Measurements from ENCODE around the gene DTNB.

Gene DTNB

DNA sequence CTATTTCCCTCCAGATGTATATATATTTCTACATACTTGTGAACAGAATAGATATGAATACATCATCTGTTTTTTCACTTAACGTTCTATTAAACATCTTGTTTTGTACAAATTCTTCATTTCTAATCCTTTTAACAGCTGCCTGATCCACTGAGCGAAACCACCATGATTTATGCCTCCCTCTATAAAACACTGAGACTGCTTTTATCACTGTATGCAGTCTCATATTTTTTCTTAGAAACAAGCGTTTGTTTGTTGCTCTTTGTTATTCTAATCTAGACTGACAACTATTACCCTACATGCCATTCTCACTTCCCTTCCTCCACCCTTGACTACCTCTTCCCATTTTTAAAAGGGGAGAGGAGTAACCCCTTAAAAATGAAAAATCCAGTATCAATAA lies 88.2 kb downstream of the DTNB start:
- H3K9me3 ChIP-seq (ENCODE audit: control insufficient read depth in 5 of 5, low read length in 5 of 5): no peaks in the 10 kb centered on the region
- H3K27ac ChIP-seq (ENCODE audit: low read depth, low read length): no peak overlapping the region
- H3K4me3 ChIP-seq (ENCODE audit: low read depth in 1 of 5, low read length in 5 of 5): no peak overlapping the region
- no peaks in the 10 kb centered on the region for H3K4me1 ChIP-seq (ENCODE audit: control insufficient read depth in 5 of 5, insufficient read depth in 5 of 5, low read length in 5 of 5)
- no peaks in the 10 kb centered on the region for H3K27me3 ChIP-seq (ENCODE audit: control insufficient read depth in 5 of 5, insufficient read depth in 4 of 5, low read length in 5 of 5)
- no peaks in the 10 kb centered on the region for H3K36me3 ChIP-seq (ENCODE audit: control insufficient read depth in 5 of 5, insufficient read depth in 5 of 5, low read length in 5 of 5)
- no peak overlapping the region for H3K9ac ChIP-seq (ENCODE audit: low read length in 5 of 5)

GRCh38 chr2:25582077-25582830 lies 91.1 kb downstream of the DTNB start:
- H3K27ac ChIP-seq (ENCODE audit: low read depth, low read length): no peak overlapping the region
- H3K27me3 ChIP-seq (ENCODE audit: control insufficient read depth in 5 of 5, insufficient read depth in 4 of 5, low read length in 5 of 5): no peaks in the 10 kb centered on the region
- H3K36me3 ChIP-seq (ENCODE audit: control insufficient read depth in 5 of 5, insufficient read depth in 5 of 5, low read length in 5 of 5): no peaks in the 10 kb centered on the region
- no peak overlapping the region for H3K9ac ChIP-seq (ENCODE audit: low read length in 5 of 5)
- no peaks in the 10 kb centered on the region for H3K4me1 ChIP-seq (ENCODE audit: control insufficient read depth in 5 of 5, insufficient read depth in 5 of 5, low read length in 5 of 5)
- no peak overlapping the region for H3K4me3 ChIP-seq (ENCODE audit: low read depth in 1 of 5, low read length in 5 of 5)
- H3K9me3 ChIP-seq (ENCODE audit: control insufficient read depth in 5 of 5, low read length in 5 of 5): no peaks in the 10 kb centered on the region

GRCh38 chr2:25576596-25576995 lies 96.8 kb downstream of the DTNB start:
- Histone ChIP-seq H3K4me3 (ENCODE audit: low read depth in 1 of 5, low read length in 5 of 5) (no peak overlapping the region), H3K9ac (ENCODE audit: low read length in 5 of 5) (no peak overlapping the region), H3K36me3 (ENCODE audit: control insufficient read depth in 5 of 5, insufficient read depth in 5 of 5, low read length in 5 of 5) (peaks cover 0 to 4% (median 0%) of the 10 kb centered on the region in 5 donors), H3K27ac (ENCODE audit: low read depth, low read length) (no peak overlapping the region), H3K4me1 (ENCODE audit: control insufficient read depth in 5 of 5, insufficient read depth in 5 of 5, low read length in 5 of 5) (no peaks in the 10 kb centered on the region), H3K9me3 (ENCODE audit: control insufficient read depth in 5 of 5, low read length in 5 of 5) (no peaks in the 10 kb centered on the region), H3K27me3 (ENCODE audit: control insufficient read depth in 5 of 5, insufficient read depth in 4 of 5, low read length in 5 of 5) (no peaks in the 10 kb centered on the region)

DNA sequence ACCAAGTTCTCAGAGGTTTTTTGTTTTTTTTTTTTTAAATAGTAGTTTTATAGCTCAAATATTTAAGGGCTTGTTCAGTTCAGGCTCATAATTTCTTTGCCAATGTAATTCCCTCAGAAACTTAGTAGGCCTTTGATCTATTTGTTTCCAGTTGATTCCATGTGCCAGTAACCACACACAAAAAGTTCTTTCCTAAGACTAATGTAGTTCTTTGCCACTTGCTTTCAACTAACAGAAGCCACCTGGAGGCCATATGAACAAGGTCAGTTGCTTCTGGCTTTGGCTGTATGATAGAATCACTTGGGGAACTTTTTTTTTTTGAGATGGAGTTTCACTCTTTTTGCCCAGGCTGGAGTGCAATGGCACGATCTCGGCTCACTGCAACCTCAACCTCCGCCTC lies 100.7 kb downstream of the DTNB start:
- no peaks in the 10 kb centered on the region for H3K27me3 ChIP-seq (ENCODE audit: control insufficient read depth in 5 of 5, insufficient read depth in 4 of 5, low read length in 5 of 5)
- H3K4me1 ChIP-seq (ENCODE audit: control insufficient read depth in 5 of 5, insufficient read depth in 5 of 5, low read length in 5 of 5): peaks cover 0 to 10% (median 4%) of the 10 kb centered on the region in 5 donors
- H3K36me3 ChIP-seq (ENCODE audit: control insufficient read depth in 5 of 5, insufficient read depth in 5 of 5, low read length in 5 of 5): peaks cover 0 to 4% (median 0%) of the 10 kb centered on the region in 5 donors
- no peak overlapping the region for H3K27ac ChIP-seq (ENCODE audit: low read depth, low read length)
- H3K9me3 ChIP-seq (ENCODE audit: control insufficient read depth in 5 of 5, low read length in 5 of 5): no peaks in the 10 kb centered on the region
- no peak overlapping the region for H3K9ac ChIP-seq (ENCODE audit: low read length in 5 of 5)
- no peak overlapping the region for H3K4me3 ChIP-seq (ENCODE audit: low read depth in 1 of 5, low read length in 5 of 5)

GRCh38 chr2:25570161-25570845 lies 103.1 kb downstream of the DTNB start:
- H3K4me3 ChIP-seq (ENCODE audit: low read depth in 1 of 5, low read length in 5 of 5): no peak overlapping the region
- peaks cover 0 to 27% (median 13%) of the 10 kb centered on the region in 5 donors for H3K4me1 ChIP-seq (ENCODE audit: control insufficient read depth in 5 of 5, insufficient read depth in 5 of 5, low read length in 5 of 5)
- peaks cover 0 to 4% (median 0%) of the 10 kb centered on the region in 5 donors for H3K36me3 ChIP-seq (ENCODE audit: control insufficient read depth in 5 of 5, insufficient read depth in 5 of 5, low read length in 5 of 5)
- no peak overlapping the region for H3K27ac ChIP-seq (ENCODE audit: low read depth, low read length)
- H3K9ac ChIP-seq (ENCODE audit: low read length in 5 of 5): no peak overlapping the region
- H3K9me3 ChIP-seq (ENCODE audit: control insufficient read depth in 5 of 5, low read length in 5 of 5): no peaks in the 10 kb centered on the region
- H3K27me3 ChIP-seq (ENCODE audit: control insufficient read depth in 5 of 5, insufficient read depth in 4 of 5, low read length in 5 of 5): no peaks in the 10 kb centered on the region

DNA sequence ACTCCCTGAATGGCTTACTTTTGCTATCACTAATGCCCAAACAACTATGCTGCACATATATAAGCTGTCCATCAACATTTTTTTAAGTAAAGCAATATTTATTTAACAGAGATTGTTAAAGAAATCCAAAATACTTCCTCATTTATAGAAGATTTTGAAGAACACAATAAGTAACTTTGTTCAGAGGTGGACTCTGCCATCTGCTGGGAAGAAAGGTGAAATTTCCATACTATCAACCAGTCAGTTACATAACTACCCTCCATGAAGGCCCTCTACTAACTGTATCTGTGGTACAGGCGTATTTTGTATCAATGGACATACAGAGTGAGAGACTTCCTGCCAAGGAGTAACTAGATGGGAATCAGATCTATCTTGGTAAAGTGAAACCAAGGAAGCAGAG lies 106.0 kb downstream of the DTNB start:
- H3K27me3 ChIP-seq (ENCODE audit: control insufficient read depth in 5 of 5, insufficient read depth in 4 of 5, low read length in 5 of 5): no peaks in the 10 kb centered on the region
- no peak overlapping the region for H3K4me3 ChIP-seq (ENCODE audit: low read depth in 1 of 5, low read length in 5 of 5)
- H3K9ac ChIP-seq (ENCODE audit: low read length in 5 of 5): no peak overlapping the region
- peak overlapping the region; percentile 18 for H3K27ac ChIP-seq (ENCODE audit: low read depth, low read length)
- H3K9me3 ChIP-seq (ENCODE audit: control insufficient read depth in 5 of 5, low read length in 5 of 5): no peaks in the 10 kb centered on the region
- H3K4me1 ChIP-seq (ENCODE audit: control insufficient read depth in 5 of 5, insufficient read depth in 5 of 5, low read length in 5 of 5): peaks cover 0 to 27% (median 13%) of the 10 kb centered on the region in 5 donors
- no peaks in the 10 kb centered on the region for H3K36me3 ChIP-seq (ENCODE audit: control insufficient read depth in 5 of 5, insufficient read depth in 5 of 5, low read length in 5 of 5)

GRCh38 chr2:25566694-25567093 lies 106.7 kb downstream of the DTNB start:
- Histone ChIP-seq H3K9ac (ENCODE audit: low read length in 5 of 5) (no peak overlapping the region), H3K4me3 (ENCODE audit: low read depth in 1 of 5, low read length in 5 of 5) (no peak overlapping the region), H3K36me3 (ENCODE audit: control insufficient read depth in 5 of 5, insufficient read depth in 5 of 5, low read length in 5 of 5) (no peaks in the 10 kb centered on the region), H3K27ac (ENCODE audit: low read depth, low read length) (no peak overlapping the region), H3K27me3 (ENCODE audit: control insufficient read depth in 5 of 5, insufficient read depth in 4 of 5, low read length in 5 of 5) (no peaks in the 10 kb centered on the region), H3K4me1 (ENCODE audit: control insufficient read depth in 5 of 5, insufficient read depth in 5 of 5, low read length in 5 of 5) (peaks cover 0 to 27% (median 13%) of the 10 kb centered on the region in 5 donors), H3K9me3 (ENCODE audit: control insufficient read depth in 5 of 5, low read length in 5 of 5) (no peaks in the 10 kb centered on the region)

DNA sequence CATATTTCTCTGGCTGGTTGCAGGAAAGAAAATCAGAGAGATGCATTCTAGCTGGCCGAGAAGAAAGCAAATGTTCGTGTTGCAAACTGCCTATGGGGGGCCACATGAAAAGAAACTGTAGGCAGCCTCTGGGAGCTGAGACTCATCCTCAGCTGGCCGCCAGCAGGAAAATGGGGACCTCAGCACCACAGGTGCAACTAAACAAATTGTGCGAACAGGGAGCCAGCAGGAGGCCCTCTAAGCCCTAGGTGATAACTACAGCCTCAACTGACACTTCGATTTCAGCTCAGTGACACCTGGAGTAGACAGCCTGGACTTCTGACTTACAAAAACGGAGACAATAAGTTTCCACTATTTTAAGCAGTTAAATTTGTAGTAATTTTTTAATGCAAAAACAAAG lies 107.3 kb downstream of the DTNB start:
- H3K36me3 ChIP-seq (ENCODE audit: control insufficient read depth in 5 of 5, insufficient read depth in 5 of 5, low read length in 5 of 5): no peaks in the 10 kb centered on the region
- H3K4me3 ChIP-seq (ENCODE audit: low read depth in 1 of 5, low read length in 5 of 5): no peak overlapping the region
- no peak overlapping the region for H3K9ac ChIP-seq (ENCODE audit: low read length in 5 of 5)
- no peaks in the 10 kb centered on the region for H3K27me3 ChIP-seq (ENCODE audit: control insufficient read depth in 5 of 5, insufficient read depth in 4 of 5, low read length in 5 of 5)
- no peak overlapping the region for H3K27ac ChIP-seq (ENCODE audit: low read depth, low read length)
- H3K4me1 ChIP-seq (ENCODE audit: control insufficient read depth in 5 of 5, insufficient read depth in 5 of 5, low read length in 5 of 5): peaks cover 0 to 27% (median 13%) of the 10 kb centered on the region in 5 donors
- no peaks in the 10 kb centered on the region for H3K9me3 ChIP-seq (ENCODE audit: control insufficient read depth in 5 of 5, low read length in 5 of 5)

GRCh38 chr2:25561136-25561850 lies 112.1 kb downstream of the DTNB start:
- no peaks in the 10 kb centered on the region for H3K36me3 ChIP-seq (ENCODE audit: control insufficient read depth in 5 of 5, insufficient read depth in 5 of 5, low read length in 5 of 5)
- no peaks in the 10 kb centered on the region for H3K9me3 ChIP-seq (ENCODE audit: control insufficient read depth in 5 of 5, low read length in 5 of 5)
- H3K9ac ChIP-seq (ENCODE audit: low read length in 5 of 5): no peak overlapping the region
- H3K27me3 ChIP-seq (ENCODE audit: control insufficient read depth in 5 of 5, insufficient read depth in 4 of 5, low read length in 5 of 5): no peaks in the 10 kb centered on the region
- H3K4me1 ChIP-seq (ENCODE audit: control insufficient read depth in 5 of 5, insufficient read depth in 5 of 5, low read length in 5 of 5): peaks cover 0 to 19% (median 4%) of the 10 kb centered on the region in 5 donors
- no peak overlapping the region for H3K4me3 ChIP-seq (ENCODE audit: low read depth in 1 of 5, low read length in 5 of 5)
- H3K27ac ChIP-seq (ENCODE audit: low read depth, low read length): no peak overlapping the region

- H3K9me3 ChIP-seq (ENCODE audit: control insufficient read depth in 5 of 5, low read length in 5 of 5): no peaks in the 10 kb centered on the region
- peaks cover 0 to 15% (median 0%) of the 10 kb centered on the region in 5 donors for H3K4me1 ChIP-seq (ENCODE audit: control insufficient read depth in 5 of 5, insufficient read depth in 5 of 5, low read length in 5 of 5)
- no peak overlapping the region for H3K27ac ChIP-seq (ENCODE audit: low read depth, low read length)
- H3K36me3 ChIP-seq (ENCODE audit: control insufficient read depth in 5 of 5, insufficient read depth in 5 of 5, low read length in 5 of 5): no peaks in the 10 kb centered on the region
- no peak overlapping the region for H3K9ac ChIP-seq (ENCODE audit: low read length in 5 of 5)
- H3K27me3 ChIP-seq (ENCODE audit: control insufficient read depth in 5 of 5, insufficient read depth in 4 of 5, low read length in 5 of 5): no peaks in the 10 kb centered on the region
- no peak overlapping the region for H3K4me3 ChIP-seq (ENCODE audit: low read depth in 1 of 5, low read length in 5 of 5)
Observed at GRCh38 chr2:25559148-25559547, 114.2 kb downstream of the DTNB start.

Data from subcutaneous abdominal adipose tissue (tissue), 5 donors.